Smooth muscle cell of the coronary artery (primary cell): ENCODE data around the gene FBXW12. TPM values are rescaled to one million over a fixed set of nuclear protein-coding genes. Genes with fewer than 3 reads are reported as not detected.

ENCODE experiments used
- total RNA-seq: library from RNA; depleted of rRNA; stranded (reverse); fragments of >200 nt; gene quantifications from 2 replicates; pipeline ENCODE4 v1.2.3, GENCODE V29; 2014; ENCODE audit warnings: low replicate concordance

Gene FBXW12, protein sequence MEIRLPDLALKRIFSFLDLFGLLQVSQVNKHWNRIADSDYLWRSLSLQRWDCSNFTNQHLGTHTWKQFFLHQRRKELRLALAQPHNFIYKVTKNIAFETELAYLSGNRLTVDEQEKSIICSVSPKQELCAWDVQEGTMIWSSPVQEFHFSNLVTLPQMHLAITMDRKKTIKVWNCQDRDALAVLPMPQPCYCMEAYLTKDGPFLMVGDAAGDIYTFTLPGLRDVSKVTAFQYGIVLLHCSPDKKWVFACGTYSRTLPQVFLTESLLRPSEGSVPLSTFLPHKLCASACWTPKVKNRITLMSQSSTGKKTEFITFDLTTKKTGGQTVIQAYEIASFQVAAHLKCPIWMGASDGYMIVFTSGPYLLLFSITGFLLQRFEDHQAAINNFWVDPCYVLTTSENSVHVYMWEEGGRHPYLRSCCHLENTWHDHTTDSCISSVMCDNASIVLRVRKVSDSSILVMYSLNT
- total RNA-seq: 0.08 TPM in 1 of 2 replicates, not detected in the other

GRCh38 chr3:48371651-48372376, at the start of gene FBXW12:
FBXW12 (plus strand) TSS chr3:48372219; CDS start chr3:48372768, 549 bp downstream.

DNA sequence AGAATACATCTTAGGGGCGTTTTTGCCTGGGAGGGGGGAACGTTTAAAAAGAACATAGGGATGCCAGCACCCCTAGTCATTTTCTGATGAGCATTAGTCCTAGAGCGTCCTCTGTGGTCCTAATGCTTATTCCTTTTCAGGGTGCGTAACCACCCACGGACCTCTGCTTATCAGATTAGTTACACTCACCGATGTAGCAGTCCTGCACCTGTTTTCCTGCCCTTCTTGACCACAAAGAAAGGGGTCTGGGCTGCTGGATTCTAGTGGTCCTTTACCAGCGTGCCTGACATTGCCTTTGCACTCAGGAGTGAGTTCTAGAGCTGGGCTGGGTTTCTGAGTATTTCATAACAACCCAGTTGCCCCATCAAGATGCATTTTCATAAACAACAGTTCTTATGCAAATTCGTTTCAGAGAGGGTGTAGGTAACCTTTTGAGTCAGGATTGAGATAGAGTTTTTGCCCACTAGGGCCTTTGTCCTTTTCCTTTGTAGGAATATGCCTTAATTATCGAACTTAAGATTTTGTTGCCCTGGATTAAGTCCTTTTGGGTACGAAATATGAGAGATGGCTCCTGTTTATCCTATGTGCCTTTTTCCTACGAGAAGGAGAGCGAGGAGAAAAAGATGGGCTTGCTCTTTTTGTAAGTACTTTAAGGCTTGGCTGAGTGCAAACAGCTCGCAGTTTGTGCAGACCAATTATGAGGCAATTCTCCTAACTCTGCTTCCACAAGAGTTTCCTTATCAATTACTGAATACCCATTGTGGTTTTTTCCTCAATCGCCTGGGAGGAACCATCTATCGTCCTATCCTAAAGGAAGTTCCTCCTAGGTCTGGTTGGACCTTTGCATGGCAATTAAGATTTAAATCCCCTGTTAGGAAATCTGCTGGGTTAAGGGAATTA, 38.4 kb upstream of the FBXW12 start, which contains the start of gene SPINK8:
TSS of gene SPINK8 (minus strand) at position 316 of the 900 bp plus-strand sequence. CDS start 5,320 bp downstream, outside the sequence.

DNA sequence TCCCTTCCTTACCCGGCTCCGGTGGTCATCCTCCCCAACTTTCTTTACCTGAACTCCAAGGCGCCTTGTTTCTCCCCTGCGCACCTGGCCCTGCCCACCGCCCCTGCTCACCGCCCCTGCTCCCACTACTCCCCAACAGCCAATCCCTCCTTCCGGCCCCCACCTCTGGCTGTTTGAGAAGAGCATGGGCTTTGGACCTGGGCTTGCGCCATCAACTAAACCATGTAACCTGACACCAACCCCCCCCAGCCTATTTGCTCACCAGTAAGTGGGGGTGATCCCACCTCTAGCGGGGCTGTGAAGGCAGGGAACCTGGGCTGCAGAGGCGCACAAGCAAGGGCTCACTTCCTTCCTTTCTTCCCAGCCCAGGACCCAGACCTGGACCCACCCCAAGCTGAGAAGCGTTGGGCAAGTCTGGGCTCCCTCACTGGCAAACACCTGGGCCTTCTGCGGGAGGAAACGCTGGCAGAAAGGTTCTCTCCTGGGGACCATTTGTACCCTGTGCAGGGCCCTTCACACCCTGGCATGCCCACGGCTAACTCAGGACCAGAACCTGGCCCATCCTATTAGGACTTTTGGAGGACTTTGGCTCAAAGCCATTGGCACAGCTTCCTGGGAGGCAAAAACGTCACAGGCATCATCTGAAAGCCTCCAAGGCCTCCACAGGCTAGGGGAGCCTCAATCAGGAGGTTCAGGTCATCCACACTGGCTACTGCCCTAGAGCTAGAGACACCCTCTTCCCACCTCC, 58.1 kb downstream of the FBXW12 start, which contains the start of gene PLXNB1:
TSS of gene PLXNB1 (minus strand) at position 127 of the 748 bp plus-strand sequence. CDS start 5,475 bp downstream, outside the sequence.

GRCh38 chr3:48439820-48440589, 68.0 kb downstream of the FBXW12 start, which contains the start of the genes CCDC51 and TMA7:
CCDC51 (minus strand) TSS chr3:48440119; CDS start chr3:48435128, 4,991 bp downstream.
TMA7 (plus strand) TSS chr3:48440257; CDS start chr3:48440297, 40 bp downstream.

Other genes starting within 250 kb of the FBXW12 start
- gene CDC25A, start 183.8 kb upstream of the FBXW12 start, total RNA-seq: 0.47 and 3.2 TPM in 2 replicates
- gene CAMP, start 148.7 kb upstream of the FBXW12 start, total RNA-seq: not detected in 2 replicates
- gene ZNF589, start 131.1 kb upstream of the FBXW12 start, total RNA-seq: 2.2 and 6.2 TPM in 2 replicates
- 18.4 and 19.5 TPM in 2 replicates for gene NME6, start 70.9 kb upstream of the FBXW12 start, total RNA-seq
- not detected in 2 replicates for gene SPINK8, start 38.6 kb upstream of the FBXW12 start, total RNA-seq
- gene PLXNB1, start 57.9 kb downstream of the FBXW12 start, total RNA-seq: 14.3 and 44.0 TPM in 2 replicates
- 20.8 and 28.3 TPM in 2 replicates for gene CCDC51, start 67.9 kb downstream of the FBXW12 start, total RNA-seq
- 106 and 447 TPM in 2 replicates for gene TMA7, start 68.0 kb downstream of the FBXW12 start, total RNA-seq
- gene ATRIP, start 74.5 kb downstream of the FBXW12 start, total RNA-seq: 4.2 and 5.7 TPM in 2 replicates
- gene SHISA5, start 132.0 kb downstream of the FBXW12 start, total RNA-seq: 88.9 and 137 TPM in 2 replicates
- 4.3 and 17.1 TPM in 2 replicates for gene PFKFB4, start 184.6 kb downstream of the FBXW12 start, total RNA-seq
- under 0.01 and 0.68 TPM in 2 replicates for gene UCN2, start 191.6 kb downstream of the FBXW12 start, total RNA-seq
- gene COL7A1, start 223.1 kb downstream of the FBXW12 start, total RNA-seq: 11.2 and 25.3 TPM in 2 replicates
- gene UQCRC1, start 237.4 kb downstream of the FBXW12 start, total RNA-seq: 388 and 396 TPM in 2 replicates
- not detected in 2 replicates for gene TMEM89, start 249.6 kb downstream of the FBXW12 start, total RNA-seq